Right atrium auricular region (tissue), 2 donors: Measurements from ENCODE around the gene RTL10. TPM values are rescaled to one million over a fixed set of nuclear protein-coding genes. Genes with fewer than 3 reads are reported as not detected.

Source experiments
- DNase-seq: peaks from one replicate; pipeline ENCODE4 v3.0.0-alpha.2; 2019; ENCODE audit warnings: low spot score
- H3K27ac ChIP-seq, 2 donors: fragments of 200-600 bp; sonication (generic); 1 replicate in 1 of 2; 2 replicates in 1 of 2; pipeline ENCODE4 v1.5.1; 2016 to 2019
- H3K27me3 ChIP-seq, 2 donors: fragments of 200-600 bp; sonication (generic); one replicate each; pipeline versions ENCODE4 v1.5.1 to v1.6.0; 2017 to 2019
- H3K36me3 ChIP-seq: fragments of 200-600 bp; sonication (generic); one replicate; pipeline ENCODE4 v1.5.1; 2016
- H3K4me1 ChIP-seq, 2 donors: fragments of 200-600 bp; sonication (generic); one replicate each; pipeline versions ENCODE4 v1.5.1 to v1.6.0; 2017 to 2019
- H3K4me3 ChIP-seq, 2 donors: fragments of 200-600 bp; sonication (generic); 1 replicate in 1 of 2; 2 replicates in 1 of 2; pipeline ENCODE4 v1.5.1; 2017 to 2019; ENCODE audit warnings: mild to moderate bottlenecking in 1 of 2, moderate library complexity in 1 of 2
- H3K9me3 ChIP-seq, 2 donors: fragments of 200-600 bp; sonication (generic); one replicate each; pipeline ENCODE4 v1.5.1; 2019
- total RNA-seq, 2 donors: library from RNA; depleted of rRNA; stranded (reverse); fragments of >200 nt; gene quantifications; one replicate each; pipeline ENCODE4 v1.1.0, GENCODE V29; 2016
- TF ChIP-seq, protein P1 (sequence below), 2 donors: fragments of 200-600 bp; sonication (generic); IDR thresholded peaks; one replicate each; pipeline ENCODE4 v1.5.1; 2019; ENCODE audit warnings: antibody characterized with exemption in 2 of 2

RTL10 gene
- total RNA-seq, 2 donors from 2014 or later, result 7.9 to 8.1 TPM

DNA sequence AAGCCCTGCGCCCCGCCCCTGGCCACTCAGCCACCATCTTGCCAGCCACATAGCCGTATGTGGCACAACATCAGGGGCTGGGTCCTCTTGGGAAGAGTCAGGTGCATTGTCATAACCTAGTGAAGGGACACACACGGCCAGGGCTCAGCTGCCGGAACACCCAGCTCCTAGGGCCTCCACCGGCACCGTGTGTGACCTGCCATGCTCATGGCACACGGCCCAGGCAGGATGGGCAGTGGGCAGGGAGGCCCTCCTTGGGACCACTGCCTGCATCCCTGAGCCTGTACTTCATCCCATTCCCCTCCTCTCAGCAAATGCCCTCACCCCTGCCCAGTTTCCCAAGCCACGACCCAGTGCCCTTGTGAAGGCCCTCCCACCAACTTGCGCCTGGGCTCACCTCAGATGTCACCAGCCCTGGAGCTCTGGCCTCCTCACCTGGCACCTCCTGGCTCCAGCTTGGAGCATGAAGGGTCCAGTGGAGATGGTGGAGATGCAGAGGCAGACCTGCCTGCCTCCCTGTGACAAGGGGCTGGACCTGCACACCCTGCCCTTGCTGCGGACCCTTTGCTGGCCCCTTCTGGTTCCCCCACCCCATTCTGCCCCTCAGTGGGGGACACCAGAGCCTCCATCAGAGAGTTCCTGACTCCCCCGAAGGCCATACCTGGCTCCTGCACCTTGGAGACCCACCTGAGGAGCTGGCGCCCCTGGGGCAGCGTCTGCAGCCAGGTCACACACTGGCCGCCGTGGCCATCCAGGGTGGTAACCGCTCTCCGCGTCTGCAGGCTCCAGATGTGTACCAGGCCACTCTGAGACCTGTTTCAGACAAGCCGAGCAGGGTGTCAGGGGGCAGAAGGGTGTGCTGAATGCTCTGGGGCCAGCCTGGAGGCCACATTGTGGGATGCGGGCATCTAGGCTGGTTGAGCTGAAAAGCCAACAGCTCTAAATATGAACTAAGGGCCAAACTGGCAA lies 34.5 kb downstream of the RTL10 start:
- no peak for DNase-seq

DNA sequence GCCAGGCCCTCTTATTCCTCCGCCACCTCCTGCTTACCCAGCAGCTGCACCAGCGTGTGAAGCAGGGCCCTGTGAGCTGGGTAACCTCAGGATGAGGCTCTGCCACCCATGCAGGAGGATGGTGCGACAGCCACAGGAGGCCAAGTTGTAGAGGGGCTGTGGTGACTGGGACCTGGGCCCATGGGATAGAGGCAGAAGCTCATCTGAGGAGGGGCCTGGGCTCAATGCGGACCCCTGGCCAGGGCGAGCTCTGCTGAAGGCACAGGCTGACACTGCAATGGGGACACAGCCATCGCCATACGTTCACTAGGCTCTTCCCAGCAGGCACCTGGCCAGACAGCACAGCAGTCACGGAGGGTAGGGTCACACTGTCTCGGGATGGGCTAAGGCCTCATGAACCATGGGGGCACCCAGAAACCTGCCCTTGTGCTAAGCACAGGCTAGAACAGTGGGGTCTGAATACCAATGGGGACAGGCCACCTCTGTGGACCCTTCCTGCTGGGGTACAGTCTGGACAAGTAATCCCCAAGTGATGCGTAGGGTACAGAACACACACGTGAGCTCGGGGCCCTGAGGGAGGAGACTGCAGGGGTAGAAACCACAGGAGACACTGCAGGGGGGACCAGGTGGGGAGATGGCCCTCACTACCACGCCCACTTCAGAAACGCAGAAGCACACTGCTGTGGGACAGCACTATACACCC lies 35.3 kb downstream of the RTL10 start:
- no peaks in the 10 kb centered on the region for H3K27me3 ChIP-seq
- H3K4me1 ChIP-seq, result no peaks in the 10 kb centered on the region
- no peak for DNase-seq
- H3K9me3 ChIP-seq, result no peaks in the 10 kb centered on the region
- TF ChIP-seq, protein P1, sequence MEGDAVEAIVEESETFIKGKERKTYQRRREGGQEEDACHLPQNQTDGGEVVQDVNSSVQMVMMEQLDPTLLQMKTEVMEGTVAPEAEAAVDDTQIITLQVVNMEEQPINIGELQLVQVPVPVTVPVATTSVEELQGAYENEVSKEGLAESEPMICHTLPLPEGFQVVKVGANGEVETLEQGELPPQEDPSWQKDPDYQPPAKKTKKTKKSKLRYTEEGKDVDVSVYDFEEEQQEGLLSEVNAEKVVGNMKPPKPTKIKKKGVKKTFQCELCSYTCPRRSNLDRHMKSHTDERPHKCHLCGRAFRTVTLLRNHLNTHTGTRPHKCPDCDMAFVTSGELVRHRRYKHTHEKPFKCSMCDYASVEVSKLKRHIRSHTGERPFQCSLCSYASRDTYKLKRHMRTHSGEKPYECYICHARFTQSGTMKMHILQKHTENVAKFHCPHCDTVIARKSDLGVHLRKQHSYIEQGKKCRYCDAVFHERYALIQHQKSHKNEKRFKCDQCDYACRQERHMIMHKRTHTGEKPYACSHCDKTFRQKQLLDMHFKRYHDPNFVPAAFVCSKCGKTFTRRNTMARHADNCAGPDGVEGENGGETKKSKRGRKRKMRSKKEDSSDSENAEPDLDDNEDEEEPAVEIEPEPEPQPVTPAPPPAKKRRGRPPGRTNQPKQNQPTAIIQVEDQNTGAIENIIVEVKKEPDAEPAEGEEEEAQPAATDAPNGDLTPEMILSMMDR (IDR thresholded peaks at IDR 0.05), result no peak
- H3K27ac ChIP-seq, result no peak overlapping the region
- no peak overlapping the region for H3K4me3 ChIP-seq
- no peaks in the 10 kb centered on the region for H3K36me3 ChIP-seq

More for the DNA sequence above, 34.5 kb downstream of the RTL10 start:
- H3K27ac ChIP-seq, result no peak overlapping the region
- no peaks in the 10 kb centered on the region for H3K27me3 ChIP-seq
- no peaks in the 10 kb centered on the region for H3K36me3 ChIP-seq
- TF ChIP-seq, protein P1 (IDR thresholded peaks at IDR 0.05), result no peak
- H3K4me3 ChIP-seq, result no peak overlapping the region
- H3K4me1 ChIP-seq, result no peaks in the 10 kb centered on the region
- H3K9me3 ChIP-seq, result no peaks in the 10 kb centered on the region

DNA sequence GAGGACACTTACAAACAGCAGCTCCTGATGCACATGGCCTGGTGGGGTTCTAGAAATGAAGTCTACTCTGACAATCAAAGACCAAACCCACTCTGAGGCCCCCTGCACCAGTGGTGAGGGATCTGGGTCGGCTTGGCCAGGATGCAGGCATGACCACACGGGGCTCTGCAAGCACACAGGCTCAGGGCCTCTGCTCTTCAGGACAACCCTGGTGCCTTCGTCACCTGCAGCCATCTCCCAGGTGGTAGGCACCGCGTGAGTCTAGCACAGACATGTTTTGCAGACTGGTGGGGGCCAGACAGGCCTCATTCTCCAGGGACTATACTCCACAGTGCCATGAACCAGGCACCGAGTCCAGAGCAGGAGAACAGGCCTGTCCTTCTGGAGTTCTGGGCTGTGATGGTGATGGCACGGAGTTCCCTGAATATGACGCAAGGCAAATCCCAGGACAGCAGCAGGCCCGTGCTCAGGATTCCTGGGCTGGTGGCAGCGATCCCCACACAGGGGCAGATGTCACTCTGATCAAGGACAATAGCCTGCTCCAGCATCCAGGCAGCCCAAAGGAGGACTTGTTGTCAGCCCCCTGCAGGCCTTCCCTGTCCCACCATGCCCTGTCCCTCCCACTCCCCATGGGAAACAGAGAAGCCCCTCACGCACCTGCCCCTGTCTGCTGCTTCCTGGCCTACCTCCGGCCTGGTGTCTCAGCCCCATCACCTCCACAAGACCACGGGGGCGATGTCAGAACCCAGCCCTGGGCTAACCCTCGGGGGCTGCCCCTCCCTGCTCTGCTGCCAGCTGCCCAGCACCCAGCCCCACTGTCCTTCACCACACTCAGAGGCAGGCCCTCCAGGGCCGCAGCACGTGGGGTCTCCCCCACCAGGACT lies 36.1 kb downstream of the RTL10 start:
- no peaks in the 10 kb centered on the region for H3K4me1 ChIP-seq
- no peak overlapping the region for H3K27ac ChIP-seq
- TF ChIP-seq, protein P1 (IDR thresholded peaks at IDR 0.05), result no peak
- no peaks in the 10 kb centered on the region for H3K36me3 ChIP-seq
- no peak overlapping the region for H3K4me3 ChIP-seq
- DNase-seq, result peak; percentile 28
- H3K9me3 ChIP-seq, result no peaks in the 10 kb centered on the region
- no peaks in the 10 kb centered on the region for H3K27me3 ChIP-seq

DNA sequence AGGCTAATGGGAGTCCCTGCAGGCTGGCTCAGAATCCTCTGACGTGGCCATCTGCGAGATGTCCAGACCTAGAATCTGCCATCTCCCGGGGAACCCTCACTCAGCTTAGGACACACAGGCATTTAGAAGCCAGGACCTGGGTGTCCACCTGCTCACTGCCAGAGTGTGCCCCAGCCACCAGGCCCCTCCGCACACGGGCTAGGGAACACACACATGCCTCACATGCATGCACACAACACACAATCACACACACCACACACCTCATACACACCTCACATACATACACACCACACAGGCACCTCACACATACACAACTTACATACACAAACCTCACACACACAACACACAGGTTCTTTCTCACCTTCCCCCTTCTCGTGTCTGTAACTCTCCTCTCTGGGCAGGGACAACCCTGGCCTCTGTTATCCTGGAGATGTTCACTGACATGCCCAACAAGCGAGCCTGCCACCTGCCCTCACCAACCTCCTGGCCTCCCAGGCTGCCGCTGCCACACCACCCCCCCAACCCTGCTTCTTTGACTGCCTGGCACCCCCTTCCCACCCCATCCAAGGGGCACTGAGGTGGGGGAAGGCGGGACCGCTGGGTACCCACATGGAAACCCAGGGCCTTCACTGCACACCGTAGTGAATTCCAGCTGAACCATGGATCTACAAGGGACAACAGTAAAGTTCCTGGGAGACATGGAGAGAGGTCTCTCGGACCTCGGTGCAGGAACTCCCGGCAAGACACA lies 38.1 kb downstream of the RTL10 start:
- H3K4me1 ChIP-seq, result peaks cover 0 to 4% of the 10 kb centered on the region in 2 donors
- TF ChIP-seq, protein P1 (IDR thresholded peaks at IDR 0.05), result no peak
- H3K4me3 ChIP-seq, result no peak overlapping the region
- H3K9me3 ChIP-seq, result no peaks in the 10 kb centered on the region
- peak; percentile 42 for DNase-seq
- no peak overlapping the region for H3K27ac ChIP-seq
- no peaks in the 10 kb centered on the region for H3K27me3 ChIP-seq
- no peaks in the 10 kb centered on the region for H3K36me3 ChIP-seq

DNA sequence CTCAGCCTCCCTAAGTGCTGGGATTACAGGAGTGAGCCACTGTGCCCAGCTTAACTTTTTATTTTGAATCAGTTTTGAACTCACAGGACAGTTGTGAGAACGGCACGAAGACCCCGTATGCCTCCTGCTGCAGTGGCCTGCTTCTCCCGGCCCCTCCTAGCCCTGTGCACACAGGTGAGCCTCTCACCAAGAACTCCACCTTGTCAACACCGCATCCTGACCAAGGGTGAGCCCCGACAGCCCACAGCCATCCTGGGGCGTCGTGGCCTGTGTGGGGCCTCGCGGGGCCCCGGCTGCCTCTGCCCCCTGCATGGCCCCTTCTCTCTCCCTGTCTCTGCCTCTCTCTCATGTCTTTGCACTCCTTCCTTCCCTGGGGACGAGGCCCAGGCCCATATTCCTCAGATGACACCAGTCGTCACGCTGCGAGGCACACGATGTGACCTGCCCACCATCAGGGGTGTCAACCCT lies 38.8 kb downstream of the RTL10 start:
- TF ChIP-seq, protein P1 (IDR thresholded peaks at IDR 0.05), result no peak

More for the DNA sequence above, 38.8 kb downstream of the RTL10 start:
- DNase-seq, result peak; percentile 53
- Histone ChIP-seq H3K9me3 (no peaks in the 10 kb centered on the region), H3K27ac (no peak overlapping the region), H3K4me3 (no peak overlapping the region), H3K4me1 (peaks cover 0 to 4% of the 10 kb centered on the region in 2 donors), H3K27me3 (no peaks in the 10 kb centered on the region), H3K36me3 (no peaks in the 10 kb centered on the region)
